GM19438 (cell line): Measurements from ENCODE around the gene BRAT1.

ENCODE experiments used
- ATAC-seq: cut with Tn5 transposase; IDR thresholded peaks from one replicate; pipeline ENCODE4 v1.9.1; 2021; ENCODE audit warnings: low read depth; ENCODE audit not compliant: unreplicated experiment

BRAT1 gene

DNA sequence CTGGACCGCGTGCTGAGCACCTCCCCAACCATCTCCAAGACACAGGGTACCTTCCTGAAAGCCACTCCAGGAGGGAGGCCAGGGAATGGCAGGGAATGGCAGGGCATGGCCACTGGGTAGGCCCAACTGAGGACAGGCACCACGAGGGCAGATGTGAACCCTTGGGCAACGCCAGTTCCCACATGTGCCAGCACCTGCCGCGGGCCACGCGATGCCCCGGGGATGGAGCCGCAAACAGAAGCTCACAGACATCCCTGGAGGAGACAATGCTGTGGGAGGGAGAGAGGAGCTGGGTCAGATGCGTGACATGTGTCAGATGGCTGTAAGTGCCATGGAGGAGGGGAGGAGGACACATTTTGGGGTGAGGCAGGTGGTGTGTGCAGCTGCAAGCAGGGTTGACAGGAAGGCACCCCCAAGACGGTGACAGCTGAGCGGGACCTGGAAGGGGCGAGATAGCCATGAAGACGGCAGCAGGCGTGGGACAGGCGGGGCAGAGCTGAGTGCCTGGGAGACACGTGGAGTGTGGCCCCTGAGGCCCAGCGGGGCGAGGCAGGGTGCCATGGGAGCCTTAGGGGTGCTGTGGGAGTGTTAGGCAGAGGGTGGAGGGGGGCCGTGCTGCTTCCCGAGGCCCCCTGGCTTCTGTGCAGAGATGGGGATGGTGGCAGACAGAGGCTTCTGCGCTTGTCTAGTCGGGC, 31.1 kb upstream of the BRAT1 start:
- ATAC-seq, result no peak

DNA sequence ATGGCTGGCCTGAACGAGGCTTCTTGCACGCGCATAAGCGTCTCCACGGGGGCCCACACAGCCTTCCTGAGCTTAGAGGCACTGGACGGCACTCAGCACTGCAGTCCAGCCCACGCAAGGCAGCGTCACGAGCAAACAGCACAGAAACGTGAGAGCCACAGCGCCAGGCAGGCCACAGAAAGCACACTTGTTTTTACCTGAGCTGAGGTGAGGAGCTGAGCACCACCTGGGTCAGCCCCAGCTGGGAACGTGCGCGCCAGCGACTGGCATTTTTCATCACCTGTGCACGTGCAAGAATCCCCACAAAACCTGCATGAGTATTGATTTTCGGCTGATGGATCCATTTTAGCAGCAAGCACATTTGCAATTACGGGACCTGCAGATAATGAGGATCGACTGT, 30.1 kb upstream of the BRAT1 start:
- ATAC-seq, result no peak

DNA sequence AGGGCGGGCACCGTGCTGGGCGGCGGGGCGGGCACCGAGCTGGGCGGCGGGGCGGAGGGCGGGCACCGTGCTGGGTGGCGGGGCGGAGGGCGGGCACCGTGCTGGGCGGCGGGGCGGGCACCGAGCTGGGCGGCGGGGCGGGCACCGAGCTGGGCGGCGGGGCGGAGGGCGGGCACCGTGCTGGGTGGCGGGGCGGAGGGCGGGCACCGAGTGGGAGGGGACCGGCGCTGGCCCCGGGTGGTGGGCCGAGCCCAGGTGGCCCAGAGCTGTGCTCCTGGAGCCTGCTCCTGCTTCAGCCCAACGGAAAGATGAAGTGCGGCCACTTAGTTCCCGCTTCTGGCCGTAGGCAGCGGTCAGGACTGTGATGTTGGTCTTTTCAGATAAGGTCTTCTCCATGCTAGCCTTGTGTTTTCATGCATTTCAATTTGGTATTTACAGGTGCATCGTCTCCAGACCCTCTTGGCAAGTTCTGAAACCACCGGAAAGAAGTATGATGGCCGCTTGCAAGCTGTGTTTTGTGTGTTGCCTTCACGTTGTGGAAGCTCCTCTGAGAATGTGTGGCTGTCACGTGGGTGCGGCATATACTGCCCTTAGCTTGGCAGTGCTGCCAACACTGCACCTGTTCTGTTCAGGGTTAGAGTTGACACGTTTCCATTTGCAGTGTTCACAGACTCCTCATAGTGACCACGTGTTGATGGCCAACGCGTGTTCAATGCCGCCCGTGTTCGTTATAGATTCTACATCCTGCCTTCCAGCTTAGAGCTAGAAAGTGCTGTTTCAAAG, 28.7 kb upstream of the BRAT1 start:
- ATAC-seq, result no peak

DNA sequence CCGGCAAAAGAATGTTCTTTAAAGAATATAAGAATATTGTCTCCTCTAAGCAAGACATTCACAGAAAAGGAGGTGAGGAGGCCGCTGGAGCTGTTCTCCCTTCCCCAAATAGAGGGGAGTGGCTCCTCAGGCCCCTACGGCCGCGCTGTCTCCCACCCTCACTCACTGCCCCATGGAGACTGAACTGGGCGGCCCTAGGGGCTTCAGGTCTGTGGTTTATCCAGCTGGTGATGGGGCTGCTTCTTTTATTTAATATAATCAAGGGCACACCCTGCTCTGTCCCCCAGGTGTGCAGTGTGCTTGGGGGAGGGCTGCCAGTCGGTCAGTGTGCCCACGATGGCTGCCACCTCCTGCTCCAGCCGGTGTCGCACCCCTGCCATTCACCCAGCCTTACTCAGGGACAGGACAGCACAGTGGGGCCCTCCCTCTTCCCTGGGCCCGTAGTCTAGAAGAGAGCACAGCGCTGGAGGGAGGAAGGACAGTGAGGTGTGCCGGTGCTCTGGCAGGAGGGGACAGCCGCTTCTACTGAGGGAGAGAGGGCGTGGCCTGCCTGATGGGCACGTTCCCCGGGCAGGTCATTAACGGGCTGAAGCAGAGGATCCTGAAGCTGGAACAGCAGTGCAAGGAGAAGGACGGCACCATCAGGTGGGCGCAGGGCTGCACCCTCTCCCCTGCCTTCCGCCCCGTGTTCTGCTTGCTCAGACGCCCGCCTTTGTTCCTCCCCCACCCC, 26.8 kb upstream of the BRAT1 start:
- ATAC-seq, result no peak

DNA sequence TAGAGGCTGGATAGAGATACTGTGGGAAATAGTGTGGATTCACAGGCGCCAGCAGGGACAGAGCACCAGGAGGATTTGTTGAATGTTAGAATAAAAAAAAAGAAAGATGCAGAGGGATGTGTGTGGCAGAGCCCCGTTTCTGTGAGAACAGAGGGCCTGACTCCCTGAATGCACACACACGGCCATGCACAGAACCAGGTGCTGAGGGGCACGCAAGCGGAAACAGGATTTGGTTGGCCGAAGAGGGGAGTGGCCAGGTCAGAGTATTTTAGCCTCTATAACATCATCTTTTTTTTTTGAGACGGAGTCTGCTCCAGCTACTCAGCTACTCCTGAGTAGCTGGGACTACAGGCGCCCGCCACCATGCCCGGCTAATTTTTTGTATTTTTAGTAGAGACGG, 25.3 kb upstream of the BRAT1 start:
- no peak for ATAC-seq

DNA sequence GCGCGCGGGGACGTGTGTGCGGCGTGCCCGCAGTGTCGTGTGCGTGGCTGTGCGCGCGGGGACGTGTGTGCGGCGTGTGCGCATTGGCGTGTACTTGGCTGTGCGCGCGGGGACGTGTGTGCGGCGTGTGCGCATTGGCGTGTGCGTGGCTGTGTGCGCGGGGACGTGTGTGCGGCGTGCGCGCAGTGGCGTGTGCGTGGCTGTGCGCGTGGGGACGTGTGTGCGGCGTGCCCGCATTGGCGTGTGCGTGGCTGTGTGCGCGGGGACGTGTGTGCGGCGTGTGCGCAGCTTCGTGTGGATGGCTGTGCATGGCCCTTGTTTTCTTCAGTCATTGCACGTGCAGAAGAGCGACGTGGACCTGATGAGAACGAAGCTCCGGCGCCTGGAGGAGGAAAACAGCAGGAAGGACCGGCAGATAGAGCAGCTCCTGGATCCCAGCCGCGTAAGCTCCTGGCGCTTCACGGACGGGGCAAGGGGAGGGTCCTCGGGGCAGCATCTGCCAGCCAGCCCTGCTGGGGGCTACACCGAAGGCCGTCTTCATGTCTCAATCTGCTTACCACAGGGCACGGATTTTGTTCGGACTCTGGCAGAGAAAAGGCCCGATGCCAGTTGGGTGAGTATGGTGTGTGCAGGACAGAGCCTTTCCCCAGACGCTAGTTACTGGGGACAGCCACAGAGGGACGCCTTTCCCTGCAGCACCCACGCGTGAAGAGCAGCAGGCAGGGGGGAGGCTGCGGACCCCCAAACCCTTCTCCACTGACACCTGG, 22.8 kb upstream of the BRAT1 start:
- ATAC-seq, result no peak

DNA sequence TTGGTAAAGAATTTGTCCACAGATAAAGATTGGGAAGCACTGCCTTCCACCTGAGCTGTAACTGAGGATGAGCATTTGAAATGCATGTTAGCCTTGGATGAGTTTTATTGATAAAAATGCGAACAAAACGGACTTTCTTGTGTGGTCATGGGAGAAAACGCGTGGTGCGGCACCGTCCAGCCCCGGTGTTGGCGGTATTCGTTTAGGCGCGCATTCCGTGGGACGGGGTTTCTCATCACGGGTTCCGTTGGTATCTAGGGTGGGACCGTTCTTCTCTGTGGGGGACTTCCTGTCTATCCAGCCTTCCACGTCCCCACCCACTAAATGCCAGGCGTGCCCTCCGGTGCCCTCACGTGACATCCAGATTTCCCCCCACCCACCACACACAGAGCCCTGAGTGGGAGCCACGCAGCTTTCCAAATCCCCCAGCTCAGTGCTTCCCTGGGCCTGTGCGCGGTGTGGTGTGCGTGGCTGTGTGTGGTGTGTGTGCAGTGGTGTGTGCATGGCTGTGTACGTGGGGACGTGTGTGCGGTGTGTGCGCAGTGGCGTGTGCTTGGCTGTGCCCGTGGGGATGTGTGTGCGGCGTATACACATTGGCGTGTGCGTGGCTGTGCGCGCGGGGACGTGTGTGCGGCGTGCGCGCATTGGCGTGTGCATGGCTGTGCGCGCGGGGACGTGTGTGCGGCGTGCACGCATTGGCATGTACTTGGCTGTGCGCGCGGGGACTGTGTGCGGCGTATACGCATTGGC, 21.6 kb upstream of the BRAT1 start:
- no peak for ATAC-seq

DNA sequence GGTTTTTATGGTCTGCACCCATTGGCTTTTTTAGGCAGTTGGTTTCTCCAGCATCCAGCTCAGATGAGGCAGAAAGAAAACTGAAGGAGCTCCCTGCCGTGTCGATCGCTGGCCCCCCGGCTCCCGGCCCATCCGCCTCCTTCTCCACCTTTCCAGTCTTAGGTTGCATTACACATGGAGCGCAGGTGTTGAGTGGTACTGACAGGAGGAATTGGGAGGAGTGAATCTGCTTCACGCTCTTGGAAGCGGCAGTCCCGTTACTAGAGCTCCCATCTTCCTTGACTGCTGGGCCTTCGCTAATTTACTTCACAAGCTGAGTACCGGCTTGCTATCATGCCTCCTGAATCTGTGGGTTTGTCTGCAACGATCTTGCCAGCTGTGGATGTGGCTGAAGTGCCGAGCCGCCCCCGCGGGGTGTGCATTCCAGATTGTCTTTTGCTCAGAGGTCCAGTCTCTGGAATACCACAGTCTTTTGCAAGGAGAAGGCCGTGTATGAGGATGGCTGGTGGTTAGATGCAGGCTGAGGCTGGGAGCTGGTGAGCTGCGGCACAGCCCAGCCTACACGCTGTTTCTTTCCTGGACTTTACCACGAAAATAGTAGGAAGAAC, 20.5 kb upstream of the BRAT1 start:
- ATAC-seq, result no peak

DNA sequence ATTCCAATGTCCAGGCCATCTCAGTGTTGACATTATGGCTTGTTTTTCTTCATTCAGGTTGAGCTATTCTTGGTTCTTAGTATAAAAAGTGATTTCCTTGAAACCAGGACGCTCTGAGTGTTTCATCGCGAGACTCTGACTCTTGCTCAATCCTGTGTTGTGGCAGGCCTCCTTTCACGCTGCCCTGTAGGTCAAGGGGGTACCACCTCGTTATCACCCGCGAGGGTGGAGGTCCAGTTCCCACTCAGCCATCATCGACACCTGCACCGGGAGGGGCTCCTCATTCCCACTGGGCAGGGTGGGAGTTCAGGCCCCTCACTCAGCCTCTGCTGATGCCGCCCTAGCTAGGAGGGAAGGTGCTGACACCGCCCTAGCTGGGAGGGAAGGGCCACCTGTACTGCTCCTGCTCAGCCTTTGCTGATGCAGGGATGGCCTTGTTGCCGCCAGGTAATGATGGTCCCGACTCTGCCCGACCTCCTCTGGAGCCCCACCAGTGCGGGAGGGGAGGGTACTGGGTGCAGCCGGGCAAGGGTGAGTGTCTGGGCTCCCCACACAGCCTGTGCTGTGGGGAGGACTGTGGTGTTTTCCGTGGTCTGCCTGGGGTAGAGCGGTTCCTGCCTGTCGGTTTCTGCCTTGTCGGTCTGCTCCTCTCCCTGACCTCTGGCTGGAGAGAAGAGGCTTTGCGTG, 19.9 kb upstream of the BRAT1 start:
- ATAC-seq, result no peak

DNA sequence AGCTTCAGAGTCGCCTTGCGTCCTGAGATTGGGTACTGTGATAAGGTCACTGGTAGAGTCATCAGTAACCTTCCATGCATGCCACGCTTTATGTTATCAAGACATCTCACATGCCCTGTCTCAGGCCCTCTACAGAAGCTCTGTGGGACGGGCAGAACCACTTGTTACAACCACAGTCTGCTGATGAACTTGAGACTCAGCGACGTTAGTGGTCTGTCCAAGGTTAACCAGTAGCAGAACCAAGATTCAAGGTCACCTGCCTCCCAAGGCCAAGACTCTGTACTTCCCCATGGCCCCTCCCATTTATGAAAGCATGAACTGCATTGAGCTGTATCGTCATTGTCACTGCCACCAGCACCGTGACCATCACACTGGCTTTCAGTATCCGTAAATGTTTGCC, 18.4 kb upstream of the BRAT1 start:
- ATAC-seq, result no peak

DNA sequence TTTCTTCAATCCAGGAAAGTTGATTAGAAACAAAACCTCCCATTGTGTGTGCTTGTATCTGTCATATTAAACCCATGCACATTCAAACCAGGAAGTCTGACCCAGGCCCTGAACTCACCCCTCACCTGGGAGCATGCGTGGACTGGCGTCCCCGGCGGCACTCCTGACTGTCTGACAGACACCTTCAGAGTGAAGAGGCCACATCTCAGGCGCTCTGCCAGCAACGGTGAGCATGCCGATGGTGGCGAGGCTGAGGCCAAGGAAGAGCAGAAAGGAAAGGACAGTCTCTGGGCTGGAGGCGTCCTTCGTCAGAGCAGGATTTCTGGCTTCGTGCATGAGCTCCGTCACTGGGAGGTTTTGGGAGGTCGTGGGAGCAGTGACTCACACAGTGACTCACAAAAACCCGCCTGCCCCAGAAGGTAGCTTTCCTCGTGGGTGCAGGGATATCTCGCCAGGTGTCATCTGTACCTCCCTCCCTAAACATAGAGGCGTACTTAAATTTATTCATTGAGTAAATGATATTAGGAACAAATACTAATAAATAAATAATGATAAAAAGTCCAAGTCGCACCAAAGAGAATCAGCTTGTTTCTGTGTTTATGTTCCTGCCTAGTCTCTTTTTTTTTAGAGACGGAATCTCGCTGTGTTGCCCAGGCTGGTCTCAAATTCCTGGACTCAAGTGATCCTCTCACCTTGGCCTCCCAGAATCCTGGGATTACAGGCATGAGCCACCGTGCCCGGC, 16.9 kb upstream of the BRAT1 start:
- no peak for ATAC-seq

DNA sequence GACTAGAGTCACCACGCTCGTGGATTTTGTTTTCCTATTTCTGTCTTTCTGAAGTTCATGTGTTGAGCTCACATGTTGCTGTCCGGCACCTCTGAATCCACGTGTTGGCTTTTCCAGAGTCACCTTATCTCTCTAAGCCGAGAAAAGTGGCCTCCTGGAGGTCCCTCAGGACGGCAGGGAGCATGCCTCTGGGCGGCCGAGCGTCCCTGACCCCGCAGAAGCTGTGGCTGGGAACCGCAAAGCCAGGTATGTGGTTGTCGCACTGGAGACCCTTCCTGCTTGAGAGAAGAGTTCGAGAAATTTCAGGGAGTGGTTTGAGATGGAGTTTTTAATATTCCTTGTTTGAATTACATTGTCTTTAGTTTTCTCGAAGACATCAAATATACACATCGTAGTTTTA, 16.1 kb upstream of the BRAT1 start:
- ATAC-seq, result no peak

DNA sequence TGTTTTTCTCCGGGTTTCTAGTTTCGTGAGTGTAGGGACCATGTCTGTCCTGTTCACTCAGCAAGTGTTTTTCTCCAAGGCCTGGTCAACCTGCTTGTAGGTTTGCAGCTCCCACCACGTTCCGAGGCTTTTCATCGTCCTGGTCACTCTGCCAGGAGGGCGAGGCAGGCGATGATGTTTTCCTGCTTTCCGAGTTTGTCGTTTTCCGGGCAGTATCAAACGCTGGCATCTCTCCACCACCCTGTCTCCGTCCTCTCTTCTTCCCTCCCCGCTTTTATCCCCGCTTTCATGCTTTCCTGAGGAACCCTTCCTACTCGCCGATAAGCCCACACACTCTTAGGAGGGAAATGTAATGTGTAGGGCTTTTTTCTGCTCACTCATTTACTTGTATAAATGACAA, 14.7 kb upstream of the BRAT1 start:
- ATAC-seq, result no peak

DNA sequence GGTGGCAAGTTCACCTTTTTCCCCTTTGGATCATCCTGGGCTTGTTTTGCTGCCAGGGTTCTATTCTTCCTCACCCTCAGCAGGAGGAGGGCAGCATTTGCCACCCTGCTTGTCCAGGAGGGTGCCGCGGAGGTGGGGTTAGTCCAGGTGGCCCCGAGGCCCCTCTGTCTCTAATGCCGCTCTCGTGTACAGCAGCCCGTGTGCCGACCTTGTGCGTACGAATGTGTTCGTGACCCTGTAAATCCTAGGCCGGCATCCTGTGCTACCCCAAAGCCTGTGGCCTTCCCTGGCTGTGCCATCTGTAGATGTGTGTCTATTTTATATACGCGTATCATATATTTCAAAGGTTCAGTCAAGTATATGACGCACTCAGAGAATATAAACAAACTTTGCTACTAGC, 14.1 kb upstream of the BRAT1 start:
- ATAC-seq, result no peak

DNA sequence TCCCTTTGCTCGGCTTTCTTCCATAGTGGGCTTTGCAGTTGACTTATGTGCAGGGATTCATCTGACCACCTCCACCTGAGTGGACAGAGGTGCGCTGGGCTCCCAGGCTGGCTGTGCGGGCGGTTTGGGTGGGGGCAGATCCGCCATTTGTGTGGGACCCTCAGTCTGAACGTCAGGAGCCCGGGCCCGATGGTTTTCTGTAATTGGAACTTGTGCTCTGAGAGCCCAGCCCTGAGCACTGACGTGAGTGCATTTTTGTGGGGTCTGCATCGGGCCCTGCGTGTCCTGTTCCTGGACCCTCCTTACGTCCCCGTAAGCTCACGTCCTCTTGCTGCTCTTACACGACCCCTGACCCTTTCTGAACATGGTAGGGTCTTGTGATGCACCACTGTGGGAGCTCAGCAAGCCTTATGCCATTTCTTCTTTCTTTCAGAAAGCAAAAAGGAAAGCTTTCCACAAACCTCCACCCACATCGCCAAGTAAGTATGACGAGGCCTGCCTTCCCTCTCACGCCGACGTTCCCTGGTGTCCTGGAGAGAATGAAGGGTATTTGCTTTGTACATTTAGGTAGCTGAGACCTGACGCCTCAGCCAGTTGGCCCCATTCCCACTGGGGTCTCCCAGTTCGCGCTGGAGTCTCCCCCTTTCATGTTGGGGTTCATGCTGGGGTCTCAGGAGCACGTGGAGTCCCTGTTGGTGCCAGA, 13.3 kb upstream of the BRAT1 start:
- ATAC-seq, result no peak

DNA sequence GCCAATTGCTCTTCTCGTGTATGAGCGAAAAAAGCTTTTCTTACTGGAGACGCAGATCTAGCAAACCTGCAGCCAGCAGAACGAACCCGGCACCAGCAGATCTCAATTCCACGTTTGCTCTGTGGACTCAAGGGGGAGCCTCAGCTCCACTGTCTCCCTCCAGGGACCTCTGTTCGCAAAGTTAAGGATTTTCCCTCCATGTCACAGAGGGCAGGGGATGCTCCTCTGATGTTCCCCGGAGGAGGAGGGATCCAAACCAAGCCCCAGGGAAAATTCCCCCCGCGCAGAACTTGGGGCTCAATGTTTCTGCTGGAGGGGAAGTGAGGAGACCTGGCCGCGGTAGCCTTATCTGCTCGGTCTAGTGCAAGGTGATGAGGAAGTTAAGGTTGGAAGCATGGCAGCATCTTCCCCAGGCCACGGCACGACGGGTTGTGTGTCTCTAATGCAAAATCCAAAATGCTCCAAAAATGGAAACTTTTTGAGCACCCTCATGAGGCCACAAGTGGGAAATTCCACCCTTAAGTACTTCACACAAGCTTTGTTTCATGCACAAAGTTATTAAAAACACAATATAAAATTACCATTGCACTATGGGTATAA, 12.5 kb upstream of the BRAT1 start:
- ATAC-seq, result no peak

DNA sequence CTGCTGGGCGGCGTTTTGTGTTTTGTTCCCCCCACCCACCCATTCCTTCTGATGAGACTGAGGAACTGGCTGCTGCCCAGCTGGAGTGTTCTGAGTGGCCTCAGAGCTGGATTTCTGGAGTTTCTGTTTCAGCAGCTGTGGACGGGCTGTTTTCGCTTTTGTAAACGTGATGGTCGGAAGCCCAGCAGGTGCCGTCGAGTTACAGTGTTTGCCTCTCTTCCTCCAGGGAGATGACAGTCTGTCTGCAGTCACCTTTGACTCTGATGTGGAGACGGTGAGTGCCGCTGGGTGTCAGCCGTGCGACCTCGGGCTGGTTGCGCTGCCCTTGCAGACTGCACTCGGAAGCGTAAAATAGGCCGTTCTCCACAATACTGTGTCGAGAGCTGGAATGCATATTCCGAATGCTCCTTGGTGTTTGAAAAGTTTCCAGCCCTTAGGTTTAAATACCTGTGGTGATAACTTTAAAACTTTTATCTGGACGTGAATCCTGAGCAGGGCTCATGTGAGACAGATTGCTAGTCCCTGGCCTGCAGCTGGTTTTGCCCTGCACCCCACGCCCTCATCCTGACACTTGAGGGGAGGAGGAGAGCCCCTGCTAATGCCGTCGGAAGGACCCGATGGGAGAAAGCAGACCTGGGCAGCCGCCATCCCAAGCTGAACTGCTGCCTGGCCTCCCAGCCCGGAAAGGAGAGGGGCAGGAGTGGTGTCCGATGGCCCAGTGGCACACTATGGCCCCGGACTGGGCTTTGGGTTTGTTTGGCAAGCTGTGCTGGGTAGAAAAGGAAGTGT, 11.8 kb upstream of the BRAT1 start:
- ATAC-seq, result peak; percentile 95
